K562 (cell line): ENCODE data around the gene PPFIA3. TPM values are rescaled to one million over a fixed set of nuclear protein-coding genes. Genes with fewer than 3 reads are reported as not detected.

Experiments
- BCL6 ChIP-seq: fragments of 250-450 bp; sonication (Bioruptor Pico); IDR thresholded peaks from 2 replicates; pipeline ENCODE4 v1.4.0; 2020
- BDP1 ChIP-seq: IDR thresholded peaks from 3 replicates; pipeline ENCODE4 v1.6.1; 2011; ENCODE audit not compliant: insufficient read length, insufficient read depth
- ESRRB ChIP-seq: fragments of 250-450 bp; sonication (Bioruptor Pico); IDR thresholded peaks from 2 replicates; pipeline ENCODE4 v1.5.0; 2020; ENCODE audit warnings: mild to moderate bottlenecking, moderate library complexity, borderline replicate concordance
- GATAD2A ChIP-seq: fragments of 450-650 bp; IDR thresholded peaks from 2 replicates; pipeline ENCODE4 v1.6.1; 2017
- HDAC3 ChIP-seq: fragments of 450-650 bp; IDR thresholded peaks from 2 replicates; pipeline ENCODE4 v1.6.1; 2018; ENCODE audit warnings: borderline replicate concordance, mild to moderate bottlenecking, moderate library complexity; ENCODE audit not compliant: partially characterized antibody
- HDGF ChIP-seq: fragments of 450-650 bp; IDR thresholded peaks from 2 replicates; pipeline ENCODE4 v1.6.1; 2016
- HNRNPH1 ChIP-seq: fragments of 200-400 bp; formaldehyde crosslinking; optimal IDR thresholded peaks from 2 replicates; pipeline ENCODE3; 2017; ENCODE audit warnings: low read depth, mild to moderate bottlenecking, low read length, moderate library complexity
- NR2C2 ChIP-seq, 2 experiments: fragments of 200-800 bp in 1 of 2; sonication (Bioruptor generic) in 1 of 2; sonication (generic) in 1 of 2; formaldehyde crosslinking in 1 of 2; IDR thresholded peaks; 2 replicates each; pipeline versions ENCODE4 v1.6.1 to v1.8.0; 2016 to 2022; ENCODE audit warnings: mild to moderate bottlenecking in 1 of 2, missing compliant biosample characterization in 1 of 2, missing genetic modification characterization in 1 of 2, missing genetic modification reagents in 1 of 2
- NR3C1 ChIP-seq: sonication (generic); formaldehyde crosslinking; IDR thresholded peaks from 2 replicates; pipeline ENCODE4 v1.8.1; 2022; ENCODE audit warnings: missing genetic modification reagents
- PRMT5 ChIP-seq: sonication (generic); formaldehyde crosslinking; IDR thresholded peaks from 2 replicates; pipeline ENCODE4 v1.5.0; 2020; ENCODE audit warnings: missing genetic modification reagents
- PURB ChIP-seq: sonication (generic); formaldehyde crosslinking; IDR thresholded peaks from 2 replicates; pipeline ENCODE4 v1.9.0; 2021; ENCODE audit warnings: low read depth, mild to moderate bottlenecking, missing genetic modification reagents
- SOX6 ChIP-seq: fragments of 450-650 bp; IDR thresholded peaks from 2 replicates; pipeline ENCODE4 v1.6.1; 2014; ENCODE audit warnings: mild to moderate bottlenecking
- SRF ChIP-seq, 2 experiments: fragments of 250-450, 450-650 bp in 1 of 2; sonication (Bioruptor Pico) in 1 of 2; sonication (generic) in 1 of 2; formaldehyde crosslinking; IDR thresholded peaks; 2 replicates each; pipeline versions ENCODE4 v1.5.0 to v1.5.1; 2020 to 2022; ENCODE audit warnings: mild to moderate bottlenecking in 1 of 2, missing genetic modification reagents in 1 of 2
- TARDBP ChIP-seq: fragments of 450-650 bp; IDR thresholded peaks from 2 replicates; pipeline ENCODE4 v1.6.1; 2016
- ZNF134 ChIP-seq: fragments of 250-450 bp; sonication (Bioruptor Pico); conservative IDR thresholded peaks from 2 replicates; pipeline ENCODE4 v1.4.0; 2020
- ZNF79 ChIP-seq: fragments of 250-450 bp; sonication (Bioruptor Pico); IDR thresholded peaks from 2 replicates; pipeline ENCODE4 v1.4.0; 2020; ENCODE audit warnings: low read depth, mild to moderate bottlenecking, moderate library complexity
- polyA plus RNA-seq, 8 experiments: library from polyadenylated mRNA; depleted of rRNA in 4 of 8; stranded (reverse) in 5 of 8; unstranded in 3 of 8; fragments of >200 nt; fragmentation: Nextera tagmentation in 2 of 8; fragmentation: Illumina TruSeq in 1 of 8; extraction: Ambion mirVana in 2 of 8; extraction: Trizol in 1 of 8; gene quantifications; 2 replicates each; pipeline versions ENCODE4 v1.2.1 to v1.2.3, GENCODE V29; 2011 to 2014; ENCODE audit warnings: inconsistent platforms in 1 of 8, missing spikeins in 1 of 8
- total RNA-seq, 7 experiments: library from RNA; depleted of rRNA in 6 of 7; stranded (reverse); fragments of >200 nt in 6 of 7; fragmentation: Illumina TruSeq in 2 of 7; extraction: Trizol in 2 of 7; gene quantifications; 2 replicates each; pipeline versions ENCODE4 v1.2.1 to v1.2.3, GENCODE V29; 2011 to 2021; ENCODE audit warnings: low replicate concordance in 1 of 7
- TF ChIP-seq, protein P1 (sequence below): fragments of 250-450 bp; sonication (Bioruptor Pico); IDR thresholded peaks from 2 replicates; pipeline ENCODE4 v1.8.0; 2021; ENCODE audit warnings: borderline replicate concordance, mild to moderate bottlenecking, moderate library complexity; ENCODE audit not compliant: poor library complexity, severe bottlenecking
- TF ChIP-seq, protein P2 (sequence below): fragments of 450-650 bp; formaldehyde crosslinking; IDR thresholded peaks from 2 replicates; pipeline ENCODE4 v1.4.0; 2022; ENCODE audit warnings: missing genetic modification characterization
- TF ChIP-seq, protein P3 (sequence below): sonication (generic); formaldehyde crosslinking; IDR thresholded peaks from 2 replicates; pipeline ENCODE4 v1.8.1; 2023; ENCODE audit warnings: mild to moderate bottlenecking, missing genetic modification reagents
- TF ChIP-seq, protein P4 (sequence below): fragments of 250-450 bp; sonication (Bioruptor Pico); IDR thresholded peaks from 2 replicates; pipeline ENCODE4 v1.8.0; 2021; ENCODE audit warnings: moderate library complexity, mild to moderate bottlenecking, inconsistent platforms
- TF ChIP-seq, protein P5 (sequence below): fragments of 450-650 bp; formaldehyde crosslinking; IDR thresholded peaks from 2 replicates; pipeline ENCODE4 v1.4.0; 2022; ENCODE audit warnings: mild to moderate bottlenecking, moderate library complexity

PPFIA3 gene
- total and polyA plus RNA-seq, 9 of the 15 experiments (the other 6 are each of a cell fraction or from before 2014, with no cell fraction given) = 0.10 to 53.0 (median 17.6) TPM

DNA sequence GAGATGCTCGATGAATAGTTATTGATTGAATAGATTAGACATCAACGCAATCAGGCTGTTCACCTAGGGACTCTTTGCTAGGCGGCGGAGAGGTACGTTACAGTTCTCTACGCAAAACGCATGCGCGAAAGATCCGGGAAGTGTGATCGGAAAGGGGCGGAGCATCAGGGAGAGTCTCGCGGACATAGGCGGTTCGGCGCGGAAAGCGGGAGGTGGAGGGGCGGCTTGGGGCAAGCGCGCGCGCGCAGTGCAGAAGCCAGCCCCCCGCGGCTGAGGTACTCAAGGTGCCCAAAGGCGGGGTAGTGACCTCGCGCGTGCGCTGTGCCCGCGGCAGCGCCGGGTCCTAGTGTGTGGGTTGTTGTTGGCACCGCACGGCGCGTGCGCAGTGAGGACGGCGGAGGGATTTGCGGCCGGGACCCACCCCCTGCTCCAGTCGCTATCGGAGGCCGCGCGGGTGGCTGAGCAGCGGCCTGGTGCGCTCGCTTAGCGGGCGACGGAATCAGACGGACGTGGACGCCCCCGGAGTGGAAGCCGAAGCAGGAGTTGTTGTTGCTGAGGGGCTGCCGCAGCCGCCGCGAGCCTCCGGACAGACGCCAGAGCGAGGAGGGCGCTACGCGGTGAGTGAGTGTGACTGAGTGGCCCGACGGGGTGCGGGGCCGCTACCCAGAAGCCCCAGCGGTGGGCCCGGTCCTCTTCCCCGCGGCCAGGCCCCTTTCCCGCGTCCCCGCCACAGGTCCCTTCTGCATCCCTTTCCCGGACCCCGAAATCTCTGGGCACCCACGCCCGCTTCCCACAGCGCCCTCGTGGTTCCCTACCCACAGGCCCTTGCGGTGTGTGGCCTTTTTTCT, 34.1 kb upstream of the PPFIA3 start, which contains the start of gene SNRNP70 (continued):
- TF ChIP-seq, protein P1, sequence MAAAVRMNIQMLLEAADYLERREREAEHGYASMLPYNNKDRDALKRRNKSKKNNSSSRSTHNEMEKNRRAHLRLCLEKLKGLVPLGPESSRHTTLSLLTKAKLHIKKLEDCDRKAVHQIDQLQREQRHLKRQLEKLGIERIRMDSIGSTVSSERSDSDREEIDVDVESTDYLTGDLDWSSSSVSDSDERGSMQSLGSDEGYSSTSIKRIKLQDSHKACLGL (CRISPR knock-in tag) = no peak
- no peak for TF ChIP-seq HDGF
- TF ChIP-seq BCL6 = no peak
- no peak for TF ChIP-seq TARDBP
- TF ChIP-seq SOX6 = peak; percentile 5; the same call in 1 of the 2 replicates
- 0 out of 2 replicates have a peak, but pooled peaks have one; percentile 29 for TF ChIP-seq ZNF134
- TF ChIP-seq, protein P2, sequence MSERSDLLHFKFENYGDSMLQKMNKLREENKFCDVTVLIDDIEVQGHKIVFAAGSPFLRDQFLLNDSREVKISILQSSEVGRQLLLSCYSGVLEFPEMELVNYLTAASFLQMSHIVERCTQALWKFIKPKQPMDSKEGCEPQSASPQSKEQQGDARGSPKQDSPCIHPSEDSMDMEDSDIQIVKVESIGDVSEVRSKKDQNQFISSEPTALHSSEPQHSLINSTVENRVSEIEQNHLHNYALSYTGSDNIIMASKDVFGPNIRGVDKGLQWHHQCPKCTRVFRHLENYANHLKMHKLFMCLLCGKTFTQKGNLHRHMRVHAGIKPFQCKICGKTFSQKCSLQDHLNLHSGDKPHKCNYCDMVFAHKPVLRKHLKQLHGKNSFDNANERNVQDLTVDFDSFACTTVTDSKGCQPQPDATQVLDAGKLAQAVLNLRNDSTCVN (CRISPR knock-in tag) = no peak
- TF ChIP-seq, protein P3, sequence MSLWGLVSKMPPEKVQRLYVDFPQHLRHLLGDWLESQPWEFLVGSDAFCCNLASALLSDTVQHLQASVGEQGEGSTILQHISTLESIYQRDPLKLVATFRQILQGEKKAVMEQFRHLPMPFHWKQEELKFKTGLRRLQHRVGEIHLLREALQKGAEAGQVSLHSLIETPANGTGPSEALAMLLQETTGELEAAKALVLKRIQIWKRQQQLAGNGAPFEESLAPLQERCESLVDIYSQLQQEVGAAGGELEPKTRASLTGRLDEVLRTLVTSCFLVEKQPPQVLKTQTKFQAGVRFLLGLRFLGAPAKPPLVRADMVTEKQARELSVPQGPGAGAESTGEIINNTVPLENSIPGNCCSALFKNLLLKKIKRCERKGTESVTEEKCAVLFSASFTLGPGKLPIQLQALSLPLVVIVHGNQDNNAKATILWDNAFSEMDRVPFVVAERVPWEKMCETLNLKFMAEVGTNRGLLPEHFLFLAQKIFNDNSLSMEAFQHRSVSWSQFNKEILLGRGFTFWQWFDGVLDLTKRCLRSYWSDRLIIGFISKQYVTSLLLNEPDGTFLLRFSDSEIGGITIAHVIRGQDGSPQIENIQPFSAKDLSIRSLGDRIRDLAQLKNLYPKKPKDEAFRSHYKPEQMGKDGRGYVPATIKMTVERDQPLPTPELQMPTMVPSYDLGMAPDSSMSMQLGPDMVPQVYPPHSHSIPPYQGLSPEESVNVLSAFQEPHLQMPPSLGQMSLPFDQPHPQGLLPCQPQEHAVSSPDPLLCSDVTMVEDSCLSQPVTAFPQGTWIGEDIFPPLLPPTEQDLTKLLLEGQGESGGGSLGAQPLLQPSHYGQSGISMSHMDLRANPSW (CRISPR knock-in tag) = peak; percentile 34; the same call in 1 of the 2 replicates
- TF ChIP-seq, protein P4, sequence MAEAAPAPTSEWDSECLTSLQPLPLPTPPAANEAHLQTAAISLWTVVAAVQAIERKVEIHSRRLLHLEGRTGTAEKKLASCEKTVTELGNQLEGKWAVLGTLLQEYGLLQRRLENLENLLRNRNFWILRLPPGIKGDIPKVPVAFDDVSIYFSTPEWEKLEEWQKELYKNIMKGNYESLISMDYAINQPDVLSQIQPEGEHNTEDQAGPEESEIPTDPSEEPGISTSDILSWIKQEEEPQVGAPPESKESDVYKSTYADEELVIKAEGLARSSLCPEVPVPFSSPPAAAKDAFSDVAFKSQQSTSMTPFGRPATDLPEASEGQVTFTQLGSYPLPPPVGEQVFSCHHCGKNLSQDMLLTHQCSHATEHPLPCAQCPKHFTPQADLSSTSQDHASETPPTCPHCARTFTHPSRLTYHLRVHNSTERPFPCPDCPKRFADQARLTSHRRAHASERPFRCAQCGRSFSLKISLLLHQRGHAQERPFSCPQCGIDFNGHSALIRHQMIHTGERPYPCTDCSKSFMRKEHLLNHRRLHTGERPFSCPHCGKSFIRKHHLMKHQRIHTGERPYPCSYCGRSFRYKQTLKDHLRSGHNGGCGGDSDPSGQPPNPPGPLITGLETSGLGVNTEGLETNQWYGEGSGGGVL (CRISPR knock-in tag) = no peak
- TF ChIP-seq PRMT5 (CRISPR knock-in tag) = no peak
- TF ChIP-seq GATAD2A = peak; percentile 95
- 0 out of 2 replicates have a peak, but pooled peaks have one; percentile 63 for TF ChIP-seq NR3C1 (CRISPR knock-in tag)
- TF ChIP-seq ZNF79 = no peak
- TF ChIP-seq PURB (CRISPR knock-in tag) = no peak
- TF ChIP-seq ESRRB (CRISPR knock-in tag) = no peak
- peak in 1 of 2 experiments; percentile 74; a peak in 2 of 4 replicates for TF ChIP-seq SRF (CRISPR knock-in tag; IDR thresholded peaks at IDR 0.05)
- no peak for TF ChIP-seq NR2C2 (CRISPR knock-in tag; IDR thresholded peaks at IDR 0.05)
- peak; percentile 83 for TF ChIP-seq NR2C2 (tag; IDR thresholded peaks at IDR 0.05)
- no peak for TF ChIP-seq HDAC3
- TF ChIP-seq, protein P5, sequence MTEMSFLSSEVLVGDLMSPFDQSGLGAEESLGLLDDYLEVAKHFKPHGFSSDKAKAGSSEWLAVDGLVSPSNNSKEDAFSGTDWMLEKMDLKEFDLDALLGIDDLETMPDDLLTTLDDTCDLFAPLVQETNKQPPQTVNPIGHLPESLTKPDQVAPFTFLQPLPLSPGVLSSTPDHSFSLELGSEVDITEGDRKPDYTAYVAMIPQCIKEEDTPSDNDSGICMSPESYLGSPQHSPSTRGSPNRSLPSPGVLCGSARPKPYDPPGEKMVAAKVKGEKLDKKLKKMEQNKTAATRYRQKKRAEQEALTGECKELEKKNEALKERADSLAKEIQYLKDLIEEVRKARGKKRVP (CRISPR knock-in tag) = 0 out of 2 replicates have a peak, but pooled peaks have one; percentile 45
- no peak for TF ChIP-seq BDP1
- TF ChIP-seq HNRNPH1 = no peak
